NT2/D1 (cell line): ENCODE data around the gene ANKRD34A.

Experiments
- YY1 ChIP-seq: IDR thresholded peaks from 2 replicates; pipeline ENCODE4 v1.6.1; 2011; ENCODE audit not compliant: insufficient read length, insufficient read depth
- ZNF274 ChIP-seq: IDR thresholded peaks from 2 replicates; pipeline ENCODE4 v1.6.1; 2011; ENCODE audit warnings: mild to moderate bottlenecking, low read depth, low read length

GRCh38 chr1:145962157-145963102 is 1.9 kb downstream of the ANKRD34A start:
- TF ChIP-seq ZNF274 (no peak), YY1 (no peak)
